DMS 273 (cell line): Measurements from ENCODE around the gene DCX.
"Not testable (repeated sequence)": the region's sequence is repeated elsewhere in the genome, so short reads cannot be mapped to it uniquely, and the experiment has no call there.

Source experiments
- DNase-seq: peaks from one replicate; lab custom pipeline; 2025; ENCODE audit not compliant: unreplicated experiment; lab: John Stamatoyannopoulos, UW

DCX gene

GRCh38 chrX:111375747-111376146 lies 36.2 kb downstream of the DCX start:
- DNase-seq = no peak

- DNase-seq = no peak
Observed at GRCh38 chrX:111372086-111372485, 39.9 kb downstream of the DCX start.

GRCh38 chrX:111365770-111366325 lies 46.1 kb downstream of the DCX start:
- DNase-seq = no peak

GRCh38 chrX:111363741-111364140 lies 48.3 kb downstream of the DCX start:
- DNase-seq = no peak

GRCh38 chrX:111361751-111362150 lies 50.2 kb downstream of the DCX start:
- no peak for DNase-seq

GRCh38 chrX:111360839-111361238 lies 51.2 kb downstream of the DCX start:
- peak; percentile 26 for DNase-seq

- no peak for DNase-seq
Observed at GRCh38 chrX:111355523-111356115, 56.4 kb downstream of the DCX start.

- no peak for DNase-seq
Observed at GRCh38 chrX:111354496-111354895, 57.5 kb downstream of the DCX start.

GRCh38 chrX:111353793-111354192 lies 58.2 kb downstream of the DCX start:
- DNase-seq = no peak

GRCh38 chrX:111352424-111352823 lies 59.6 kb downstream of the DCX start:
- peak; percentile 86 for DNase-seq

- no peak for DNase-seq
Observed at GRCh38 chrX:111349934-111350333, 62.1 kb downstream of the DCX start.

- DNase-seq = no peak
Observed at GRCh38 chrX:111349101-111349500, 62.9 kb downstream of the DCX start.

- DNase-seq = peak; percentile 24
Observed at GRCh38 chrX:111348429-111348828, 63.6 kb downstream of the DCX start.

GRCh38 chrX:111346150-111346549 lies 65.8 kb downstream of the DCX start:
- DNase-seq = not testable (repeated sequence)

- no peak for DNase-seq
Observed at GRCh38 chrX:111340054-111340453, 71.9 kb downstream of the DCX start.

GRCh38 chrX:111339212-111339611 lies 72.8 kb downstream of the DCX start:
- no peak for DNase-seq

- no peak for DNase-seq
Observed at GRCh38 chrX:111338095-111338698, 73.8 kb downstream of the DCX start.

- DNase-seq = no peak
Observed at GRCh38 chrX:111337067-111337637, 74.8 kb downstream of the DCX start.

GRCh38 chrX:111336141-111336540 lies 75.9 kb downstream of the DCX start:
- DNase-seq = no peak

- DNase-seq = no peak
Observed at GRCh38 chrX:111329370-111329769, 82.6 kb downstream of the DCX start.

GRCh38 chrX:111328858-111329257 lies 83.1 kb downstream of the DCX start:
- no peak for DNase-seq

- no peak for DNase-seq
Observed at GRCh38 chrX:111322231-111322855, 89.6 kb downstream of the DCX start.
